GM06990 (cell line): ENCODE data around the gene KAT2B.

Experiments
- DNase-seq: peaks from one replicate; pipeline ENCODE4 v3.0.0-alpha.2; 2011; ENCODE audit not compliant: insufficient read length; ENCODE audit errors: extremely low read depth
- H3K27me3 ChIP-seq: replicated peaks from 2 replicates; pipeline ENCODE4 v1.6.0; 2011; ENCODE audit warnings: low read length; ENCODE audit not compliant: control insufficient read depth, insufficient read depth
- H3K36me3 ChIP-seq: 2 replicates; pipeline ENCODE4 v1.5.1; 2011; ENCODE audit warnings: low read length; ENCODE audit not compliant: control insufficient read depth, insufficient read depth
- H3K4me3 ChIP-seq: replicated peaks from 2 replicates; pipeline ENCODE4 v1.5.1; 2011; ENCODE audit warnings: low read depth, mild to moderate bottlenecking, control low read depth, low read length
- TF ChIP-seq, protein P1 (sequence below): IDR thresholded peaks from 2 replicates; pipeline ENCODE4 v1.5.1; 2011; ENCODE audit warnings: low read length, control low read depth, mild to moderate bottlenecking, inconsistent platforms; ENCODE audit not compliant: insufficient read depth, poor library complexity, severe bottlenecking

KAT2B gene

DNA sequence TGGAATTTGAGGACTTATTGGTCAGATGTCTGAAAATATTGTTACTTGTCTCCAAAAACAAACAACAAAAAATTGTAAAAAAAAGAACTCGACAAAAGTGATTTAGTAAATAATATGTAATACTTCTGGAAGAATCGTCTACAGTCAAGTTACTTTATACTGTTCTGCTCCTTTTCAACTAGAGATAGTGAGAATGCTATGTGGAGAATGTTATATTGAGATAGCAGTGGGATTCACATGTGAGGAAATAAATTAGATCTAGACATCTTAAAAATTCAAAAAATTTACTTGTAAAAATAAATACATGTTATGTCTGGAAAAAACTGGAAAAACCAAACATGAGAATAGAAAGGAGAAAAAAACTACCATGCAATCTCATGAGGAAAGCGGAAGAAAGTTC, 80.8 kb downstream of the KAT2B start:
- Histone ChIP-seq H3K27me3 (no peaks in the 10 kb centered on the region), H3K4me3 (no peak overlapping the region), H3K36me3 (no peaks in the 10 kb centered on the region; the same call in 1 of the 2 replicates)
- TF ChIP-seq, protein P1, sequence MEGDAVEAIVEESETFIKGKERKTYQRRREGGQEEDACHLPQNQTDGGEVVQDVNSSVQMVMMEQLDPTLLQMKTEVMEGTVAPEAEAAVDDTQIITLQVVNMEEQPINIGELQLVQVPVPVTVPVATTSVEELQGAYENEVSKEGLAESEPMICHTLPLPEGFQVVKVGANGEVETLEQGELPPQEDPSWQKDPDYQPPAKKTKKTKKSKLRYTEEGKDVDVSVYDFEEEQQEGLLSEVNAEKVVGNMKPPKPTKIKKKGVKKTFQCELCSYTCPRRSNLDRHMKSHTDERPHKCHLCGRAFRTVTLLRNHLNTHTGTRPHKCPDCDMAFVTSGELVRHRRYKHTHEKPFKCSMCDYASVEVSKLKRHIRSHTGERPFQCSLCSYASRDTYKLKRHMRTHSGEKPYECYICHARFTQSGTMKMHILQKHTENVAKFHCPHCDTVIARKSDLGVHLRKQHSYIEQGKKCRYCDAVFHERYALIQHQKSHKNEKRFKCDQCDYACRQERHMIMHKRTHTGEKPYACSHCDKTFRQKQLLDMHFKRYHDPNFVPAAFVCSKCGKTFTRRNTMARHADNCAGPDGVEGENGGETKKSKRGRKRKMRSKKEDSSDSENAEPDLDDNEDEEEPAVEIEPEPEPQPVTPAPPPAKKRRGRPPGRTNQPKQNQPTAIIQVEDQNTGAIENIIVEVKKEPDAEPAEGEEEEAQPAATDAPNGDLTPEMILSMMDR, result no peak
- no peak for DNase-seq

DNA sequence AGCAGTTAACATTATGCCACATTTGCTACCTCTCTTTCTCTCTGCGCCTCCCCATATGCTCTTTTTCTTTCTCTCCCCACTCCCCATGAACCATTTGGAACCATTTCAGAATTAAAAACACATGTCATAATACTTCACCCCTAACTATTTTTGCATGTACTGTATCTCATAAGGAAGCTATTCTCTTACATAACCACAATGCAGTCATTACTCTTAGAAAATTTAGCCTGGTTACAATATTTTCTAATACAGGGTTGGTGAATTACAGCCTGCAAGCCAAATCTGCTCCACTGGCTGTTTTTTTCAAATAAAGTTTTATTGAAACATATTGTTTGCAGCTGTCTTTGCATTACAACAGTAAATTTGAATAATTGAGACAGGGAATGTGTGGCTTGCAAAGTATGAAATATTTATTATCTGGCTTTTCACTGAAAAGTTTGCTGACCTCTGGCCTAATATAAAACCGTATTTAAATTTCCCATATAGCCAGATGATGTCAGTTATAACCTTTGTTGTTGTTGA, 82.9 kb downstream of the KAT2B start:
- H3K27me3 ChIP-seq, result no peaks in the 10 kb centered on the region
- no peak for DNase-seq
- TF ChIP-seq, protein P1, result no peak
- H3K4me3 ChIP-seq, result no peak overlapping the region
- no peaks in the 10 kb centered on the region for H3K36me3 ChIP-seq

DNA sequence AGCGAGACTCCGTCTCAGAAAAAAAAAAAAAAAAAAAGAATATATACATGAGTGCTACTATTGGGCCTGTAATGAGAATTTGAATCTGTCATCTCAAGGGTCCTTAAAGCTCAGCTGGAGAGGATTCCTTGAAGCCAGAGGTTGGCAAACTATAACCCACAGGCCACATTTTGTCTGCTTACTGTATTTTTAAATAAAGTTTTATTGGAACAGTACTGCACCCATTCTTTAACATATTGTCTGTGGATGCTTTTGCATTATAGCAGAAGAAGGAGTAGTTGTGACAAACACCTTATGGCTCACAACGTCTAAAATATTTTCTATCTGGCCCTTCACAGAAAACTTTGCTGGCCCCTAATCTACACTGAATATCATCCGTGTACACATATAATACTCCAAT, 85.0 kb downstream of the KAT2B start:
- no peak for DNase-seq
- H3K4me3 ChIP-seq, result no peak overlapping the region
- no peaks in the 10 kb centered on the region for H3K27me3 ChIP-seq
- TF ChIP-seq, protein P1, result no peak
- H3K36me3 ChIP-seq, result no peaks in the 10 kb centered on the region

DNA sequence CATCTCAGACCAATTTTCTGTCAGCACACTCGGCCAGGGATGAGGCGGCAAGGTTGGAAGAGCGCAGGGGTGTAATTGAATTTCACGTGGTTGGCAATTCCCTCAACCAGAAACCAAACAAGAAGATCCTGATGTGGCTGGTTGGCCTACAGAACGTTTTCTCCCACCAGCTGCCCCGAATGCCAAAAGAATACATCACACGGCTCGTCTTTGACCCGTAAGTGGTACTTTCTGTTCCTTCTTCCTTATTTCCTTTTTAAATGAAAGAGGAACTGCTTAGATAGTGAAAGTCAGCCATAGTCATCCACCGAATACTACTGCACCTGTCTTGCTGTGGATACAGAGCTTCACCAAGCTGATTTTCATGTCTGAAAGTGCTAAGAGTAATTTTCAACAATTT, 85.7 kb downstream of the KAT2B start:
- DNase-seq, result peak; percentile 64
- no peaks in the 10 kb centered on the region for H3K36me3 ChIP-seq
- TF ChIP-seq, protein P1, result no peak
- no peaks in the 10 kb centered on the region for H3K27me3 ChIP-seq
- H3K4me3 ChIP-seq, result no peak overlapping the region

DNA sequence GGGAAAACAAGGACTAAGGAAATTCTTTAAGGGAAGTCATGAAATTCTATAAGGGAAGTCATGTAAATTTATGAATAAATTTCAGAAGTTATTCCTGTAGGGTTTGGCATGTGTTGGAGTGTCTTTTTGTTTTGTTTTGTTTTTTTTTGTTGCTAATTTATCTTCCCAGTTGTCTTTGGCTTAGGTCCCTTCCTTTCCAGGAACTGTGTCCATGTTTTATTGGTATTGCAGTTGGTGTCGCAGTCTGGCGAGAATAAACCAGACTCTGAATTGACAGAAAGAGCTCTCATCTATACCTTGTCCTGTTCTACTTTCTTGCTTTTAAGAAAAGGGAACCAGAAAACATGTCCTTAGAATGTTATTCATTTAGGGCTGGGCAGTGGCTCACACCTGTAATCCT, 88.1 kb downstream of the KAT2B start:
- TF ChIP-seq, protein P1, result no peak

DNA sequence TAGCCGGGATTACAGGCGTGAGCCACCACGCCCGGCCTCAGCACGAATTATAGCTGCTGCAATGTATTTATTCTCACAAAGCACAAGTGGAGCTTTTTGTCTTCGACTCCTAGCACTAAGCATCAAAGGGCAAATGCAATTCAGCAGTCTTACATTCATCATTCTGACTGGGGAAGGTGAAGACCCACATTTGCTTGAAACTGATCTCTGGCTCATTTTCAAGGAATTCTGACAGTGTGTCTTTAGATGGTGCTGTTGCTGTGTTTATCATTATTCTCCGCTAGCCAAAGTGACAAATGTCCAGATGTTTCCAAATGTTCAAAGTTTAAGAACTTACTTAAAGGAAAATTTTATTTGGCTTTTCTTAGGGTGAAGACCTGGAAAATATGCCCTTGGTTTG, 89.9 kb downstream of the KAT2B start:
- Histone ChIP-seq H3K36me3 (no peaks in the 10 kb centered on the region), H3K4me3 (no peak overlapping the region), H3K27me3 (no peaks in the 10 kb centered on the region)
- no peak for DNase-seq
- TF ChIP-seq, protein P1, result no peak

More for the DNA sequence above, 88.1 kb downstream of the KAT2B start:
- no peak for DNase-seq
- Histone ChIP-seq H3K4me3 (no peak overlapping the region), H3K27me3 (no peaks in the 10 kb centered on the region), H3K36me3 (no peaks in the 10 kb centered on the region)
